Measurements from ENCODE around the gene STARD5.

- TF ChIP-seq CTCF (IDR thresholded peaks at IDR 0.05 in 8 of 11, conservative IDR thresholded peaks at IDR 0.05 in 3 of 11) (no peak), POLR2A (IDR thresholded peaks at IDR 0.05) (no peak)
These were observed 46.1 kb downstream of the STARD5 start for GRCh38 chr15:81277851-81278250.
